Ovary (tissue), 9 donors: ENCODE measurements around the gene SLC22A23. TPM values are rescaled to one million over a fixed set of nuclear protein-coding genes. Genes with fewer than 3 reads are reported as not detected.

Experiments used
- DNase-seq, 5 donors: peaks; one replicate each; pipeline ENCODE4 v3.0.0-alpha.2; 2019 to 2020
- H3K27ac ChIP-seq, 2 donors: fragments of 200-600 bp; one replicate each; pipeline versions ENCODE4 v1.5.1 to v1.8.0; 2019 to 2022
- H3K27me3 ChIP-seq: fragments of 200-600 bp; one replicate; pipeline ENCODE4 v1.8.0; 2022
- H3K36me3 ChIP-seq: fragments of 200-600 bp; sonication (generic); one replicate; pipeline ENCODE4 v1.5.1; 2019
- H3K4me1 ChIP-seq: one replicate; pipeline ENCODE4 v1.8.1; 2013; ENCODE audit warnings: mild to moderate bottlenecking, moderate library complexity; ENCODE audit not compliant: insufficient read depth
- H3K4me3 ChIP-seq: fragments of 200-600 bp; sonication (generic); one replicate; pipeline ENCODE4 v1.5.1; 2017
- H3K9me3 ChIP-seq, 2 donors: fragments of 200-600 bp in 1 of 2; sonication (generic) in 1 of 2; one replicate each; pipeline versions ENCODE4 v1.5.1 to v1.8.1; 2013 to 2019; ENCODE audit warnings: mild to moderate bottlenecking in 1 of 2, moderate library complexity in 1 of 2
- EP300 ChIP-seq: sonication (generic); formaldehyde crosslinking; IDR thresholded peaks from one replicate; pipeline ENCODE4 v1.6.1; 2017; ENCODE audit warnings: antibody characterized with exemption
- POLR2A ChIP-seq: fragments of 450-650 bp; IDR thresholded peaks from one replicate; pipeline ENCODE4 v1.6.1; 2017; ENCODE audit warnings: antibody characterized with exemption, mild to moderate bottlenecking, moderate library complexity
- WGBS, 3 donors: extraction: QIAGEN DNeasy Blood & Tissue Kit in 1 of 3; methylation state at CpG; one replicate each; pipeline versions ENCODE4 v1.1.5 to v1.1.7; 2013 to 2017; 5-methylcytosine and 5-hydroxymethylcytosine counted together
- intact Hi-C, 4 donors: fragments of 100-400 bp; cut with DNase I; formaldehyde crosslinking; loops; one replicate each; pipeline versions ENCODE4 v1.11.0 to v1.15.1; 2022 to 2023
- polyA plus RNA-seq, 2 donors: library from polyadenylated mRNA; stranded (reverse); fragments of 200-250 nt in 1 of 2; fragments of 350-450 nt in 1 of 2; fragmentation: Illumina TruSeq in 1 of 2; extraction: RNeasy Lipid Tissue Mini Kit (QIAGEN cat#74804) in 1 of 2; gene quantifications; one replicate each; pipeline ENCODE4 v1.2.3, GENCODE V29; 2013 to 2014
- total RNA-seq, 7 donors: library from RNA; depleted of rRNA in 2 of 7; stranded (reverse); fragments of >200 nt in 2 of 7; fragmentation: NEBNext Ultra II Directional in 3 of 7; extraction: Animal tissue kit (Norgen Biotek cat#: 25700) in 3 of 7; gene quantifications; one replicate each; pipeline versions ENCODE4 v1.1.0 to v1.2.4, GENCODE V29; 2016 to 2023
- TF ChIP-seq, protein P1 (sequence below), 3 donors: fragments of 450-650 bp in 2 of 3; fragments of 200-600 bp in 1 of 3; IDR thresholded peaks; one replicate each; pipeline versions ENCODE4 v1.5.1 to v1.8.0; 2016 to 2022; ENCODE audit warnings: antibody characterized with exemption in 3 of 3, mild to moderate bottlenecking in 1 of 3
- donor health status: DM: no; HTN: no; CAD: no; lungs with moderate emphysema.
- donor health status: DM: no; HTN: no; CAD: no.
- donor health status: Bipolar disorder and iron deficiency.
- donor health status: DM: yes; HTN: yes; CAD: no.
- donor health status: DM: no; HTN: no; CAD: no.
- donor health status: DM: yes; HTN: yes; CAD: no.

SLC22A23 gene
- total and polyA plus RNA-seq, 9 donors, result 2.3 to 31.0 (median 5.2) TPM

DNA sequence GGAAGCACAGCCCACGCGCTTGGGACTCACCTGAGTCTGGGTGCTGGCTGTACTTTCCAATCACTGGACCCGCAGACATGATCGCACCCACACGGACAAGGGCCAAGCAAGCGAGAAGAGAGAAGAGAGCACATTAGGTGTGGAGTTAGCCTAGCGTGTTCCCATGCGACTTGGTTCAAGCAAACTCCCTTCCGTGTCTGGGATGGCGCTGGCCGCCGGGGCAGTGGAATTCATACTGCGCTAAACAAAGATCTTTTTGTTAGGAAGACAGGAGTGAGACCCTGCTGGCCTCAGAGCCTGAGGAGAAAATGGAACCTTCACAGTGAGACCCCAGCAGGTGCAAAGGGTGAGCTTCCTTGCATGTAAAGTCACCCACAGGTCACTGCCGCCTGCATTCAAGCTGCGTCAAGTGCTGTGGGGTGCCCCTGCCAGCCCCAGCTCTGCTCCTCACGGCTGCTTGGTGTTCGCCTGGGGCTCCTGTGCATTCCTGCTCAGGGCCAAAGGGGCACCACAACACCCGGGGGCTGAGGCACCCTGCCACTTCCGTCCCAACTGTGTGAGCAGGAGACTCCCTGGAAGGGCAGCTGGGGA is 171.7 kb downstream of the SLC22A23 start:
- 89 to 91% (median 91%) methylated on average over 19 of the region's 19 CpGs for WGBS, 3 donors
- no peak for TF ChIP-seq POLR2A
- TF ChIP-seq EP300, result no peak
- TF ChIP-seq, protein P1, sequence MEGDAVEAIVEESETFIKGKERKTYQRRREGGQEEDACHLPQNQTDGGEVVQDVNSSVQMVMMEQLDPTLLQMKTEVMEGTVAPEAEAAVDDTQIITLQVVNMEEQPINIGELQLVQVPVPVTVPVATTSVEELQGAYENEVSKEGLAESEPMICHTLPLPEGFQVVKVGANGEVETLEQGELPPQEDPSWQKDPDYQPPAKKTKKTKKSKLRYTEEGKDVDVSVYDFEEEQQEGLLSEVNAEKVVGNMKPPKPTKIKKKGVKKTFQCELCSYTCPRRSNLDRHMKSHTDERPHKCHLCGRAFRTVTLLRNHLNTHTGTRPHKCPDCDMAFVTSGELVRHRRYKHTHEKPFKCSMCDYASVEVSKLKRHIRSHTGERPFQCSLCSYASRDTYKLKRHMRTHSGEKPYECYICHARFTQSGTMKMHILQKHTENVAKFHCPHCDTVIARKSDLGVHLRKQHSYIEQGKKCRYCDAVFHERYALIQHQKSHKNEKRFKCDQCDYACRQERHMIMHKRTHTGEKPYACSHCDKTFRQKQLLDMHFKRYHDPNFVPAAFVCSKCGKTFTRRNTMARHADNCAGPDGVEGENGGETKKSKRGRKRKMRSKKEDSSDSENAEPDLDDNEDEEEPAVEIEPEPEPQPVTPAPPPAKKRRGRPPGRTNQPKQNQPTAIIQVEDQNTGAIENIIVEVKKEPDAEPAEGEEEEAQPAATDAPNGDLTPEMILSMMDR (IDR thresholded peaks at IDR 0.05), result no peak
- DNase-seq, result peak in 3 of 5 donors; percentile 7 to 13 (median 9)
- intact Hi-C loops, result loop anchor here in 1 of 4 donors (10.0 kb wide), 1 partner anchor 170 kb away; the partner anchor contains the start of gene SLC22A23
- Histone ChIP-seq H3K4me3 (no peak overlapping the region), H3K27ac (no peak overlapping the region), H3K36me3 (no peaks in the 10 kb centered on the region), H3K27me3 (no peaks in the 10 kb centered on the region), H3K9me3 (no peaks in the 10 kb centered on the region), H3K4me1 (no peaks in the 10 kb centered on the region)

DNA sequence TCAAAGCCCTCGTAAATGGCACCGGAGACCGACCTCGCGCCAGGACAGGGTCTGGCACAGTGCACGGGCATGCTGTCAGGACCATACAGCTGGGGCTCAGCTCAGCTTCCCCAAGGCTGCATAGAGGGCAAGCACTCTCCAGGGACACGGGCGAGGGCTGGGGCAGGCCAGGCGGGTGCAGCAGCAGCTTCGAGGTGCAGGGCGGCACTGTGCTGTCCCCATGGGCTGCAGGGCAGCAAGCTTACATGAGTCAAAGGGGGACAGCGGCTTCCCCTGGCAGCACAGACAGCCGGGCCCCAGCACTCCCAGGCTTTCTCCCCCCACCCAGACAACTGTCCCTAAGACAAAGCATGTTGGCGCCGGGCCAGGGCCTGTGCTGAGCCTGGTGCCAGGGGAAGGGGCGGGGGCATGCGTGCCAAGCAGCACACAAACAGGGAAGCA is 172.4 kb downstream of the SLC22A23 start:
- Histone ChIP-seq H3K9me3 (no peaks in the 10 kb centered on the region), H3K4me3 (no peak overlapping the region), H3K27me3 (no peaks in the 10 kb centered on the region), H3K36me3 (no peaks in the 10 kb centered on the region), H3K4me1 (no peaks in the 10 kb centered on the region), H3K27ac (no peak overlapping the region)
- peak; percentile 18 to 49 (median 27) for DNase-seq
- 88 to 92% (median 88%) methylated on average over 17 of the region's 17 CpGs for WGBS, 3 donors
- TF ChIP-seq, protein P1 (IDR thresholded peaks at IDR 0.05), result no peak
- TF ChIP-seq POLR2A (no peak), EP300 (no peak)
- intact Hi-C loops, result loop anchor here (5.0 to 10.0 kb wide), 3 partner anchors 170 to 448 kb away; partner anchors contain the start of gene SLC22A23 (in 2 of the 4)

DNA sequence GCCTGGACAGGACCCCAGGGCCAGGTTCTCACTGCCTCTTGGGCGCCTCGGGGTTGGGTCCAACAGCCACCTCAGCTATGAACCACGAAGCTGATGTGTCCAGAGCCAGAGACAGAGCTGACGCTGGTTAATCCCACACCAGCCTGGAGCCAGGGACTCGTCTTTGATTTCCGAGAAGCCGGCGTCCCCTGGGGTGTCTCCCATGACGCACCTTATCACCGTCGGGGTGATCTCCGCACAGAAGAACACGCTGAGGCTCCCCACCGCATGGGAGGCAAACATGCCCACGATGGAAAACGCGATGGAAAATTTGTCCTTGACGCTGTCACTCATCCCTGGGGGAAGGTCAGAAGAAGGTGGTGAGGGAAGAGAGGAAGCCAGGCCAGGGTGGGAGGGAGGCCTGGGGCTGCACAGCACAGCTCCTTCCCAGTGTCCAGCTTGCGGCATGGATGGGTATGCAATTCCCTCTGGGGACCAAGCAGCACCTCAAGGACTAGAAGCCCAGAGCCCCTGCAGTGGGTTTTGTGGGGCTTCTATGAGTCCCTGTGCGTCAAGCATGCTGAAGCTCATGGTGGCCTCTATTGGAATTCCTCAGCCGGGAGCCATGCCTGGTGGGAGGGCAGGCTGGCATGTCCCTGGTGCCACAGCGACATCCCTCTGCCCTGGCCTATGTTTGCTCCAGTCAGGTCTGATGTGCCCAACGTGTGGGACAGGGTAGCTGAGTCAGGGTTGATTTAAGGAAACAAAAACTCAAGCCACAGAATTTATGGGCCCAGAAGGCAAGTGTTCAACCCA is 173.0 kb downstream of the SLC22A23 start:
- no peak for TF ChIP-seq POLR2A
- no peak for TF ChIP-seq EP300
- TF ChIP-seq, protein P1 (IDR thresholded peaks at IDR 0.05), result no peak
- Histone ChIP-seq H3K27me3 (no peaks in the 10 kb centered on the region), H3K4me3 (no peak overlapping the region), H3K4me1 (no peaks in the 10 kb centered on the region), H3K36me3 (no peaks in the 10 kb centered on the region), H3K9me3 (no peaks in the 10 kb centered on the region), H3K27ac (no peak overlapping the region)
- DNase-seq, result peak in 4 of 5 donors; percentile 5 to 22 (median 12)
- intact Hi-C loops, result loop anchor here (5.0 to 10.0 kb wide), 3 partner anchors 171 to 448 kb away; partner anchors contain the start of gene SLC22A23 (in 2 of the 4)
- WGBS, 3 donors, result 86 to 92% (median 87%) methylated on average over 22 to 23 of the region's 23 CpGs

DNA sequence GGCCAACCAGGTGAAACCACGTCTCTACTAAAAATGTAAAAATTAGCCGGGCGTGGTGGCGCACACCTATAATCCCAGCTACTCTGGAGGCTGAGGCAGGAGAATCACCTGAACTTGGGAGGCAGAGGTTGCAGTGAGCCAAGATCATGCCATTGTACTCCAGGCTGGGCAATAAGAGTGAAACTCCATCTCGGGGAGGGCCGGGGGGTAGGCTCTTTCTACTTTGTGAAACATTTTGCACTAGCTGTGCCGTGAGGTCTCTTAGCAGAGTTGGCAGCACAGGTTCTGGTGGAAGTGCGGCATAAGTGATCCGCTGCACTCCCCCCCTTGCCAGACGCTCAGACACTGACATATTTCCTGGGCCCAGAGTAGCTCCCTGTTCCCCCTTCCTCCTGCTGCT is 173.6 kb downstream of the SLC22A23 start:
- H3K4me3 ChIP-seq, result no peak overlapping the region
- TF ChIP-seq POLR2A (no peak), EP300 (no peak)
- TF ChIP-seq, protein P1 (IDR thresholded peaks at IDR 0.05), result no peak
- H3K36me3 ChIP-seq, result no peaks in the 10 kb centered on the region
- no peaks in the 10 kb centered on the region for H3K27me3 ChIP-seq
- peak in 2 of 5 donors; percentile 12 to 14 for DNase-seq
- no peak overlapping the region for H3K27ac ChIP-seq
- intact Hi-C loops, result loop anchor here (5.0 to 10.0 kb wide), 3 partner anchors 172 to 449 kb away; partner anchors contain the start of gene SLC22A23 (in 2 of the 4)
- WGBS, 3 donors, result 88 to 94% (median 92%) methylated on average over 10 of the region's 10 CpGs
- no peaks in the 10 kb centered on the region for H3K9me3 ChIP-seq
- no peaks in the 10 kb centered on the region for H3K4me1 ChIP-seq
